ENCODE results near the gene DAPK1. TPM values are rescaled to one million over a fixed set of nuclear protein-coding genes. Genes with fewer than 3 reads are reported as not detected.
A peak's percentile ranks its signal among the peaks of the same experiment; 100 is the strongest.

DAPK1 gene
- total and polyA plus RNA-seq, 3 donors from 2014 or later, result 35.1 to 74.6 (median 71.0) TPM

DNA sequence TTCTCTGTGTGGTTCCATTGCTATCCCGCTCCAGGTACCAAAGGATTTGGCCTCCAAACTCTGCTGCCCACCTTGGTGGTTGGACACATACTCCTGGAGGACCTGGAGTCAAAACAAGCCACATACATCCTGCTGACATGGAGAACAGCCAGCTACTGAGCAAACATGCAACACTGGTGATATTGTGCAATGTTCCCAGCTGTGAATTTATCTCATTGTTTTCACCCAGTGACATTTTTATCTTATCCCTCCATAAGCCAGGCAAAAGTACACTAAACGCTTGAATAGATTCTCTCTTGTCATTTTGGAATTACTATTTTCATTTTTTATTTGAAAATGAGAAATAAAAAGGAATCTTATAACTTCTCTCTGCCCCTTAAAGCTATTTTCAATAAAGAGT lies 217.2 kb downstream of the DAPK1 start:
- peaks cover 15% of the 10 kb centered on the region for H3K4me1 ChIP-seq
- DNase-seq, result peak; percentile 57
- no peak overlapping the region for H3K27ac ChIP-seq
- WGBS, 2 donors, result 62 to 76% methylated on average over 2 of the region's 2 CpGs
- H3K36me3 ChIP-seq (ENCODE audit: low read depth, missing control alignments), result no peaks in the 10 kb centered on the region
- H3K4me3 ChIP-seq, result no peak overlapping the region
- no peak for TF ChIP-seq POLR2A (IDR thresholded peaks at IDR 0.05)
- TF ChIP-seq, protein P1, sequence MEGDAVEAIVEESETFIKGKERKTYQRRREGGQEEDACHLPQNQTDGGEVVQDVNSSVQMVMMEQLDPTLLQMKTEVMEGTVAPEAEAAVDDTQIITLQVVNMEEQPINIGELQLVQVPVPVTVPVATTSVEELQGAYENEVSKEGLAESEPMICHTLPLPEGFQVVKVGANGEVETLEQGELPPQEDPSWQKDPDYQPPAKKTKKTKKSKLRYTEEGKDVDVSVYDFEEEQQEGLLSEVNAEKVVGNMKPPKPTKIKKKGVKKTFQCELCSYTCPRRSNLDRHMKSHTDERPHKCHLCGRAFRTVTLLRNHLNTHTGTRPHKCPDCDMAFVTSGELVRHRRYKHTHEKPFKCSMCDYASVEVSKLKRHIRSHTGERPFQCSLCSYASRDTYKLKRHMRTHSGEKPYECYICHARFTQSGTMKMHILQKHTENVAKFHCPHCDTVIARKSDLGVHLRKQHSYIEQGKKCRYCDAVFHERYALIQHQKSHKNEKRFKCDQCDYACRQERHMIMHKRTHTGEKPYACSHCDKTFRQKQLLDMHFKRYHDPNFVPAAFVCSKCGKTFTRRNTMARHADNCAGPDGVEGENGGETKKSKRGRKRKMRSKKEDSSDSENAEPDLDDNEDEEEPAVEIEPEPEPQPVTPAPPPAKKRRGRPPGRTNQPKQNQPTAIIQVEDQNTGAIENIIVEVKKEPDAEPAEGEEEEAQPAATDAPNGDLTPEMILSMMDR (IDR thresholded peaks at IDR 0.05), result no peak
- H3K9me3 ChIP-seq, result no peaks in the 10 kb centered on the region
- no peaks in the 10 kb centered on the region for H3K27me3 ChIP-seq
- intact Hi-C loops (cut with DNase I; ENCODE audit: low total_unique reads), result no loop called here

DNA sequence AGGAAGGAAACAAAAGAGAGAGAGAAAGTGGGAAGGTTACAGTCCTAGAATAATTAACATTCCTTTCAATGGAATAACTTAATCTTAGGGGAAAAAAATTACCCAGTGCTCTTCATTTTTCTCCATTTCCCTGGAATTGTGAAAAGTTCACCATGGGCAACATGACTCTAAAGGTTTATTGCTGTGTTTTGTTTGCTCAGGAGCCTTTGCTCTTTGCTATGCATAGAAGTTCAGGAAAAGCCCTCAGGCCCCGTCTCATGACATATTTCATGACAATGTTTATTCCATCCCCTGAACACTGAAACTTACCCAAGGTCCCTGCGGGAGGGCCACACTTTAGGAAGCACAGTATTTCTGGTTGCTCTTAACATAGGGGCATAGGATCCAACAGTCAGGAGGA lies 218.5 kb downstream of the DAPK1 start:
- intact Hi-C loops (cut with DNase I; ENCODE audit: low total_unique reads), result no loop called here
- 81 to 89% methylated on average over 2 of the region's 2 CpGs for WGBS, 2 donors

GRCh38 chr9:87717456-87717855 lies 219.8 kb downstream of the DAPK1 start:
- no peaks in the 10 kb centered on the region for H3K36me3 ChIP-seq (ENCODE audit: low read depth, missing control alignments)
- H3K9me3 ChIP-seq, result no peaks in the 10 kb centered on the region
- 78 to 92% methylated on average over 1 of the region's 1 CpG for WGBS, 2 donors
- H3K27ac ChIP-seq, result no peak overlapping the region
- intact Hi-C loops (cut with DNase I; ENCODE audit: low total_unique reads), result no loop called here
- H3K4me1 ChIP-seq, result peaks cover 9% of the 10 kb centered on the region
- H3K4me3 ChIP-seq, result no peak overlapping the region
- TF ChIP-seq, protein P1 (IDR thresholded peaks at IDR 0.05), result no peak
- TF ChIP-seq POLR2A (IDR thresholded peaks at IDR 0.05), result no peak
- no peak for DNase-seq
- H3K27me3 ChIP-seq, result no peaks in the 10 kb centered on the region

More for the DNA sequence above, 218.5 kb downstream of the DAPK1 start:
- H3K27ac ChIP-seq, result no peak overlapping the region
- no peak overlapping the region for H3K4me3 ChIP-seq
- DNase-seq, result no peak
- no peaks in the 10 kb centered on the region for H3K9me3 ChIP-seq
- TF ChIP-seq POLR2A (IDR thresholded peaks at IDR 0.05), result no peak
- TF ChIP-seq, protein P1 (IDR thresholded peaks at IDR 0.05), result no peak
- H3K4me1 ChIP-seq, result peaks cover 15% of the 10 kb centered on the region
- no peaks in the 10 kb centered on the region for H3K36me3 ChIP-seq (ENCODE audit: low read depth, missing control alignments)
- no peaks in the 10 kb centered on the region for H3K27me3 ChIP-seq

DNA sequence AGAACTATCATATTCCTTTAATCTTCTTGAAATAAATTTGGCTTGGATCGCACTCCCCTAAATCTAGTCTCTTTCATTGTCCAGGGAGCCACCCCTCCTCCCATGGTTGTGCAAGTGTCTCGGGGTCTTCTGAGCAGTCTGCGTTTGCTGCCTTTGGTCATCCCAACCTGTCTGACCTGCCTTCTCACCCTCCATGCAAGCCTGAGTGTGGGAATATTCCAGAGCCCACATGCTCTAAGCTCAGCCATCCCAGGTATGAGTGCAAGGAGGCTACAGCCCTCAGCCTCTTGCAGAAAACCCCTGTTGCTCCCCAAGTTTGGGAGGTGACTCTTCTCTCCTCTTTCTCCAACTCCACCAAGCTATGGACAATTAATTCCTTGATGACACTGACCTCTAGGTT lies 220.6 kb downstream of the DAPK1 start:
- H3K4me1 ChIP-seq, result peaks cover 9% of the 10 kb centered on the region
- H3K27ac ChIP-seq, result no peak overlapping the region
- no peaks in the 10 kb centered on the region for H3K9me3 ChIP-seq
- intact Hi-C loops (cut with DNase I; ENCODE audit: low total_unique reads), result no loop called here
- H3K4me3 ChIP-seq, result no peak overlapping the region
- no peaks in the 10 kb centered on the region for H3K36me3 ChIP-seq (ENCODE audit: low read depth, missing control alignments)
- 93 to 94% methylated on average over 3 of the region's 3 CpGs for WGBS, 2 donors
- no peak for TF ChIP-seq POLR2A (IDR thresholded peaks at IDR 0.05)
- TF ChIP-seq, protein P1 (IDR thresholded peaks at IDR 0.05), result no peak
- no peak for DNase-seq
- H3K27me3 ChIP-seq, result no peaks in the 10 kb centered on the region

DNA sequence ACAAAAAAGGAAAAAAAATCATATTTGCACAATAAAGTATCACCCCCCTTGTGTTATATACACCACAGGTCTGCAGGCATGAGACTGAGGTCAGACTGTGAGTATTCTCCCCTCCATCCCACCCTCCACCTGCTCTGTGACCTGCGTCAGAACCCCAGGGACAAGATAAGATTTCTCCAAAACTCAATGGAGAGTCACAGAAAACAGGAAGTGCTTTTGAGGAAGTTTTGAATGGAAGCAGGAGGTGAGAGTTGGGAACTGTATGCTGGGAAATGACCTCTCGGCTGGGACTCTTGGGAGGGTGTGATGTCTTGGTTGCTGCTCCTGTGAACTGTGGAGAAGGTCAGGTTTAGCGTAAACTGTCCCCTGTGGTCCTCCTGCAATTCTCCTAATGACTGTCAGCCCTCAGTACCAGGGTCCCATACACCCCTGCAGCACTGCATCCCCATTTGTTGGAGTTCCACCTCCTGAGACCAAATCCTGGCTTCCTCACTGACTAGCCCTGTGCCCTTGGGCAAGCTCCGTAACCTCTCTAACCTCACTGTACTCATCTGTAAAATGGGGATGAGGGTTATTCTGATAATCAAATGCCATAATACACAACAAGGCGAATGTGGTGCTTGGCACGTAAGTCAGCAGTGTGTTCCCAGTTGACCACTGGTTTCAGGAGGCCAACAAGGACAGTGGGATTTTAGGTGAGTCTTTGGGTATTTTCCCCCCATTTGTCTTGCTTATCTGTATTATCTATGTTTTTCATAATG lies 221.4 kb downstream of the DAPK1 start:
- Histone ChIP-seq H3K36me3 (ENCODE audit: low read depth, missing control alignments) (no peaks in the 10 kb centered on the region), H3K9me3 (no peaks in the 10 kb centered on the region), H3K4me3 (no peak overlapping the region), H3K27me3 (no peaks in the 10 kb centered on the region), H3K4me1 (peaks cover 9% of the 10 kb centered on the region), H3K27ac (no peak overlapping the region)
- WGBS, 2 donors, result 80 to 87% methylated on average over 6 of the region's 6 CpGs
- DNase-seq, result no peak
- intact Hi-C loops (cut with DNase I; ENCODE audit: low total_unique reads), result no loop called here
- TF ChIP-seq, protein P1 (IDR thresholded peaks at IDR 0.05), result no peak
- TF ChIP-seq POLR2A (IDR thresholded peaks at IDR 0.05), result no peak

Data from testis (tissue), 3 donors.